ENCODE data around the gene ARMC9.

DNA sequence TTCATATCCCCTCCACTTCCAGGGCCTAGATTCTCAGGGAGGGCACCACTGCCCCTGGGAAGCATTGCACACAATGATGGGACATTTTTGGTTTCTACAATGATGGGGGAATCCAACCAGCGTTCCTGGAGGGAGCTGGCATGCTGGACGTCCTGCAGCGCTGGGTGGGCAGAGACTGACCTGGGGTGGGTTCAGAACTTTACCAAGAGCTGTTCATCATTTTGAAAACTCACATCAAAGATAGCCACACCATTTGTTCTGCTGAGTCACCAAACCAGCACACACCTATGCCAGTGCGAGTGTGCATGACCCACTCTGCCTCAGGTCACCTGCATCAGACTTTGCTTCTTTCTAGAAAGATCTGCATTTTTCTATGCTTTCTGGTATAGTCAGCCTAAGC, 14.1 kb upstream of the ARMC9 start:
- TF ChIP-seq, protein P1, sequence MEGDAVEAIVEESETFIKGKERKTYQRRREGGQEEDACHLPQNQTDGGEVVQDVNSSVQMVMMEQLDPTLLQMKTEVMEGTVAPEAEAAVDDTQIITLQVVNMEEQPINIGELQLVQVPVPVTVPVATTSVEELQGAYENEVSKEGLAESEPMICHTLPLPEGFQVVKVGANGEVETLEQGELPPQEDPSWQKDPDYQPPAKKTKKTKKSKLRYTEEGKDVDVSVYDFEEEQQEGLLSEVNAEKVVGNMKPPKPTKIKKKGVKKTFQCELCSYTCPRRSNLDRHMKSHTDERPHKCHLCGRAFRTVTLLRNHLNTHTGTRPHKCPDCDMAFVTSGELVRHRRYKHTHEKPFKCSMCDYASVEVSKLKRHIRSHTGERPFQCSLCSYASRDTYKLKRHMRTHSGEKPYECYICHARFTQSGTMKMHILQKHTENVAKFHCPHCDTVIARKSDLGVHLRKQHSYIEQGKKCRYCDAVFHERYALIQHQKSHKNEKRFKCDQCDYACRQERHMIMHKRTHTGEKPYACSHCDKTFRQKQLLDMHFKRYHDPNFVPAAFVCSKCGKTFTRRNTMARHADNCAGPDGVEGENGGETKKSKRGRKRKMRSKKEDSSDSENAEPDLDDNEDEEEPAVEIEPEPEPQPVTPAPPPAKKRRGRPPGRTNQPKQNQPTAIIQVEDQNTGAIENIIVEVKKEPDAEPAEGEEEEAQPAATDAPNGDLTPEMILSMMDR (conservative IDR thresholded peaks at IDR 0.05; ENCODE audit: low read depth, low read length) = no peak
- TF ChIP-seq EZH2 (IDR thresholded peaks at IDR 0.05; ENCODE audit: borderline replicate concordance, low read depth, low read length, poor library complexity, severe bottlenecking) = no peak
